Smooth muscle cell of the umbilical artery (primary cell): ENCODE data around the gene OR10H5. TPM values are rescaled to one million over a fixed set of nuclear protein-coding genes. Genes with fewer than 3 reads are reported as not detected.

ENCODE experiments used
- total RNA-seq: library from RNA; depleted of rRNA; stranded (reverse); fragments of >200 nt; gene quantifications from 2 replicates; pipeline ENCODE4 v1.2.3, GENCODE V29; 2014

The OR10H5 gene
- total RNA-seq, result not detected in 2 replicates

GRCh38 chr19:15787611-15788155 lies at the start of gene OR10H5:
Gene OR10H5 (plus strand): TSS chr19:15787661. CDS start chr19:15794049, 6,388 bp downstream.

GRCh38 chr19:15737722-15738121 lies 49.7 kb upstream of the OR10H5 start, which contains the start of gene OR10H3:
Gene OR10H3 (plus strand): TSS chr19:15737985. CDS start chr19:15741393, 3,408 bp downstream.

GRCh38 chr19:15815306-15815705 lies 27.8 kb downstream of the OR10H5 start, which contains the start of gene OR10H1:
Gene OR10H1 (minus strand): TSS chr19:15815664. CDS start chr19:15808037, 7,627 bp downstream.

Other genes with a start within 250 kb of the OR10H5 start
- gene CYP4F8, start 172.4 kb upstream of the OR10H5 start, total RNA-seq, result not detected in 2 replicates
- gene CYP4F3, start 146.8 kb upstream of the OR10H5 start, total RNA-seq, result not detected in 2 replicates
- not detected in 2 replicates for gene CYP4F12, start 114.6 kb upstream of the OR10H5 start, total RNA-seq
- not detected in 2 replicates for gene OR10H2, start 59.6 kb upstream of the OR10H5 start, total RNA-seq
- not detected in 2 replicates for gene OR10H3, start 49.7 kb upstream of the OR10H5 start, total RNA-seq
- gene OR10H1, start 28.0 kb downstream of the OR10H5 start, total RNA-seq, result not detected in 2 replicates
- gene CYP4F2, start 110.4 kb downstream of the OR10H5 start, total RNA-seq, result not detected in 2 replicates
- gene CYP4F11, start 146.9 kb downstream of the OR10H5 start, total RNA-seq, result not detected in 2 replicates
- gene OR10H4, start 161.3 kb downstream of the OR10H5 start, total RNA-seq, result not detected in 2 replicates